Measurements from ENCODE around the gene MAST2.
A peak's percentile ranks its signal among the peaks of the same experiment; 100 is the strongest.

The MAST2 gene

DNA sequence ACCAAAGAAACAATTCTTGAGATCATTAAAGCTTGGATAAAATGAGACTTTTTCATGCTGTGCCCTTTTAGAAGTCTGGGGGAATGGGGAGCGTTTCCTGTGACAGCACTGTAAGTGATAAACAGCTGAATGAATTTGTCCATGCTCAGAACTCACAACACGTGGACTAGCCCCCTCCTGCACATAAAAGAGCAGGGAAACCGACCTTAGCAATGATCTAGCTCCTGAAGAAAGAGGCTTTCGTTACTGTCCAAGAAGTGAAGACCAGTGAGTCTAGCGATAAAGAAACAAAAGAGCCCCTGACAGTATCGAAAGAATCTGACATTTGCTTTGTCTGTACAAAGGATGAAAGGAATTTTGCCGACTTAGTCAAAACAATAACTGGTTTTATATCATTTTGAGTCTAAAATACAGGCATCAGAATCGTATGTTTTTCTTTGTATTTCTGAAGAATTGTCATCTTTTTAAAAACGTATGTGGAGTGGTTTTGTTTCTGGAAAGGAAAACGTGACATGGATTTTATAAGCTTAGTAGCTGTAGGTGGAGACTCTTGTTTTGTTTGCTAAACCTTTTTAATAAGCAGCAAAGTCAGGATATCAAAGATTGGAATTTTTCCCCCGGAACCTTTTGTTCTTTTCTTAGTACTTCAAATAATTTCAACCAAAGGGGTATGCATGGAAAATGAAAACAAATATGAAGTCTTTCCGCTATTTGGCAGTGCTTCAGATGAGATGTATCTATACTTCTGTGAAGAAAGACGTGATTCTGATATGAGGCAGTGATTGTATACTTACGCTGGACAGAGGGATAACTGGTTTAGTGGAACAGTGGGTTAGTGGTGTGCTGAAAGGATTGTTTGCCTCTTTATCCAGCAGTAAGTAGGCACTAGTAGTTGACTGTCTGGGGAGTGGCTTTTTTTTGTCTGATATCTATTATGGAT is 61.0 kb downstream of the MAST2 start:
- TF ChIP-seq, protein P1, sequence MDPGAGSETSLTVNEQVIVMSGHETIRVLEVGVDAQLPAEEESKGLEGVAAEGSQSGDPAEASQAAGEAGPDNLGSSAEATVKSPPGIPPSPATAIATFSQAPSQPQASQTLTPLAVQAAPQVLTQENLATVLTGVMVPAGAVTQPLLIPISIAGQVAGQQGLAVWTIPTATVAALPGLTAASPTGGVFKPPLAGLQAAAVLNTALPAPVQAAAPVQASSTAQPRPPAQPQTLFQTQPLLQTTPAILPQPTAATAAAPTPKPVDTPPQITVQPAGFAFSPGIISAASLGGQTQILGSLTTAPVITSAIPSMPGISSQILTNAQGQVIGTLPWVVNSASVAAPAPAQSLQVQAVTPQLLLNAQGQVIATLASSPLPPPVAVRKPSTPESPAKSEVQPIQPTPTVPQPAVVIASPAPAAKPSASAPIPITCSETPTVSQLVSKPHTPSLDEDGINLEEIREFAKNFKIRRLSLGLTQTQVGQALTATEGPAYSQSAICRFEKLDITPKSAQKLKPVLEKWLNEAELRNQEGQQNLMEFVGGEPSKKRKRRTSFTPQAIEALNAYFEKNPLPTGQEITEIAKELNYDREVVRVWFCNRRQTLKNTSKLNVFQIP (CRISPR knock-in tag; IDR thresholded peaks at IDR 0.05; ENCODE audit: borderline replicate concordance, low read depth), result no peak
- TF ChIP-seq, protein P2, sequence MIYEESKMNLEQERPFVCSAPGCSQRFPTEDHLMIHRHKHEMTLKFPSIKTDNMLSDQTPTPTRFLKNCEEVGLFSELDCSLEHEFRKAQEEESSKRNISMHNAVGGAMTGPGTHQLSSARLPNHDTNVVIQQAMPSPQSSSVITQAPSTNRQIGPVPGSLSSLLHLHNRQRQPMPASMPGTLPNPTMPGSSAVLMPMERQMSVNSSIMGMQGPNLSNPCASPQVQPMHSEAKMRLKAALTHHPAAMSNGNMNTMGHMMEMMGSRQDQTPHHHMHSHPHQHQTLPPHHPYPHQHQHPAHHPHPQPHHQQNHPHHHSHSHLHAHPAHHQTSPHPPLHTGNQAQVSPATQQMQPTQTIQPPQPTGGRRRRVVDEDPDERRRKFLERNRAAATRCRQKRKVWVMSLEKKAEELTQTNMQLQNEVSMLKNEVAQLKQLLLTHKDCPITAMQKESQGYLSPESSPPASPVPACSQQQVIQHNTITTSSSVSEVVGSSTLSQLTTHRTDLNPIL (CRISPR knock-in tag; IDR thresholded peaks at IDR 0.05; ENCODE audit: low read depth), result no peak
- no peak for TF ChIP-seq ESRRG (CRISPR knock-in tag; IDR thresholded peaks at IDR 0.05)
- TF ChIP-seq TOX (CRISPR knock-in tag; IDR thresholded peaks at IDR 0.05; ENCODE audit: borderline replicate concordance), result no peak
- TF ChIP-seq, protein P3, sequence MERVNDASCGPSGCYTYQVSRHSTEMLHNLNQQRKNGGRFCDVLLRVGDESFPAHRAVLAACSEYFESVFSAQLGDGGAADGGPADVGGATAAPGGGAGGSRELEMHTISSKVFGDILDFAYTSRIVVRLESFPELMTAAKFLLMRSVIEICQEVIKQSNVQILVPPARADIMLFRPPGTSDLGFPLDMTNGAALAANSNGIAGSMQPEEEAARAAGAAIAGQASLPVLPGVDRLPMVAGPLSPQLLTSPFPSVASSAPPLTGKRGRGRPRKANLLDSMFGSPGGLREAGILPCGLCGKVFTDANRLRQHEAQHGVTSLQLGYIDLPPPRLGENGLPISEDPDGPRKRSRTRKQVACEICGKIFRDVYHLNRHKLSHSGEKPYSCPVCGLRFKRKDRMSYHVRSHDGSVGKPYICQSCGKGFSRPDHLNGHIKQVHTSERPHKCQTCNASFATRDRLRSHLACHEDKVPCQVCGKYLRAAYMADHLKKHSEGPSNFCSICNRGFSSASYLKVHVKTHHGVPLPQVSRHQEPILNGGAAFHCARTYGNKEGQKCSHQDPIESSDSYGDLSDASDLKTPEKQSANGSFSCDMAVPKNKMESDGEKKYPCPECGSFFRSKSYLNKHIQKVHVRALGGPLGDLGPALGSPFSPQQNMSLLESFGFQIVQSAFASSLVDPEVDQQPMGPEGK (CRISPR knock-in tag; IDR thresholded peaks at IDR 0.05; ENCODE audit: borderline replicate concordance), result no peak
- TF ChIP-seq OSR1 (CRISPR knock-in tag; IDR thresholded peaks at IDR 0.05), result no peak
- TF ChIP-seq, protein P4, sequence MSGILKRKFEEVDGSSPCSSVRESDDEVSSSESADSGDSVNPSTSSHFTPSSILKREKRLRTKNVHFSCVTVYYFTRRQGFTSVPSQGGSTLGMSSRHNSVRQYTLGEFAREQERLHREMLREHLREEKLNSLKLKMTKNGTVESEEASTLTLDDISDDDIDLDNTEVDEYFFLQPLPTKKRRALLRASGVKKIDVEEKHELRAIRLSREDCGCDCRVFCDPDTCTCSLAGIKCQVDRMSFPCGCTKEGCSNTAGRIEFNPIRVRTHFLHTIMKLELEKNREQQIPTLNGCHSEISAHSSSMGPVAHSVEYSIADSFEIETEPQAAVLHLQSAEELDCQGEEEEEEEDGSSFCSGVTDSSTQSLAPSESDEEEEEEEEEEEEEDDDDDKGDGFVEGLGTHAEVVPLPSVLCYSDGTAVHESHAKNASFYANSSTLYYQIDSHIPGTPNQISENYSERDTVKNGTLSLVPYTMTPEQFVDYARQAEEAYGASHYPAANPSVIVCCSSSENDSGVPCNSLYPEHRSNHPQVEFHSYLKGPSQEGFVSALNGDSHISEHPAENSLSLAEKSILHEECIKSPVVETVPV (CRISPR knock-in tag; IDR thresholded peaks at IDR 0.05), result no peak
- TF ChIP-seq ZNF8 (CRISPR knock-in tag; IDR thresholded peaks at IDR 0.05), result no peak
- no peak for TF ChIP-seq ZNF565 (CRISPR knock-in tag; conservative IDR thresholded peaks at IDR 0.05; ENCODE audit: low read depth)
- peak; percentile 37 for ATAC-seq

DNA sequence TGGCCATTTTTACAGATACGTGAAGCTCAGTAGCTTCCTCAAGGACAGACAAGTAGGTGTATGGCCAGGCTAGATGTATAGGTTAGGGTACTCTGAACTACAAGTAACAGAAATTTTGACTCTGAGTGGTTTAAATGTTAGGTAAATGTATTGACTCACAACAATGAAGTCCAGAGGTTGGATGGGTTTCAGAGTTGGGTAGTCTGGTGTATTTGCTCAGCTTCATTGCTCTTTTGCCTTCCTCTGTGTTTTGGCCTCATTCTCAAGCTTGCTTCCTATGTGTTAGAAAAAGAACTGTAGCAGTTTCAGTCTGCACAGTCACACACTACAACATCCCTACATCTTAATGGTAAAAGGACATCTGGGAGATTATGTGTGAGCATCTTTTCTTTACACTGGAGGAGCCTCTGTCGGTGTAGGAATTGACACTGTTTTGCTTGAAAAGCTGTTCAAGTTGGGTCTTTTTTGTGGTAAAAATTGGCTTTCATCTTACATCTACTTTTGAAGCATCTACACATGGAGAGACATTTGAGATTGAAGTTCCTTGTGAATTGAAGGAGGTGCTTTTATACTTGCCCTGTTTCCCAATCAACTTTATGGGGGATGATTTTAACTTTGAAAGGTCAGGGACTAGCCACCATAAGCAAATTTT is 64.4 kb downstream of the MAST2 start:
- TF ChIP-seq ESRRG (CRISPR knock-in tag; IDR thresholded peaks at IDR 0.05), result no peak
- TF ChIP-seq, protein P5, sequence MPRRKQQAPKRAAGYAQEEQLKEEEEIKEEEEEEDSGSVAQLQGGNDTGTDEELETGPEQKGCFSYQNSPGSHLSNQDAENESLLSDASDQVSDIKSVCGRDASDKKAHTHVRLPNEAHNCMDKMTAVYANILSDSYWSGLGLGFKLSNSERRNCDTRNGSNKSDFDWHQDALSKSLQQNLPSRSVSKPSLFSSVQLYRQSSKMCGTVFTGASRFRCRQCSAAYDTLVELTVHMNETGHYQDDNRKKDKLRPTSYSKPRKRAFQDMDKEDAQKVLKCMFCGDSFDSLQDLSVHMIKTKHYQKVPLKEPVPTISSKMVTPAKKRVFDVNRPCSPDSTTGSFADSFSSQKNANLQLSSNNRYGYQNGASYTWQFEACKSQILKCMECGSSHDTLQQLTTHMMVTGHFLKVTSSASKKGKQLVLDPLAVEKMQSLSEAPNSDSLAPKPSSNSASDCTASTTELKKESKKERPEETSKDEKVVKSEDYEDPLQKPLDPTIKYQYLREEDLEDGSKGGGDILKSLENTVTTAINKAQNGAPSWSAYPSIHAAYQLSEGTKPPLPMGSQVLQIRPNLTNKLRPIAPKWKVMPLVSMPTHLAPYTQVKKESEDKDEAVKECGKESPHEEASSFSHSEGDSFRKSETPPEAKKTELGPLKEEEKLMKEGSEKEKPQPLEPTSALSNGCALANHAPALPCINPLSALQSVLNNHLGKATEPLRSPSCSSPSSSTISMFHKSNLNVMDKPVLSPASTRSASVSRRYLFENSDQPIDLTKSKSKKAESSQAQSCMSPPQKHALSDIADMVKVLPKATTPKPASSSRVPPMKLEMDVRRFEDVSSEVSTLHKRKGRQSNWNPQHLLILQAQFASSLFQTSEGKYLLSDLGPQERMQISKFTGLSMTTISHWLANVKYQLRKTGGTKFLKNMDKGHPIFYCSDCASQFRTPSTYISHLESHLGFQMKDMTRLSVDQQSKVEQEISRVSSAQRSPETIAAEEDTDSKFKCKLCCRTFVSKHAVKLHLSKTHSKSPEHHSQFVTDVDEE (CRISPR knock-in tag; IDR thresholded peaks at IDR 0.05), result no peak
- no peak for TF ChIP-seq GLIS3 (CRISPR knock-in tag; IDR thresholded peaks at IDR 0.05)
- no peak for TF ChIP-seq ZFP3 (CRISPR knock-in tag; IDR thresholded peaks at IDR 0.05)
- no peak for TF ChIP-seq RARB (CRISPR knock-in tag; IDR thresholded peaks at IDR 0.05)
- TF ChIP-seq, protein P3 (CRISPR knock-in tag; IDR thresholded peaks at IDR 0.05; ENCODE audit: borderline replicate concordance), result no peak
- TF ChIP-seq PPARA (CRISPR knock-in tag; IDR thresholded peaks at IDR 0.05; ENCODE audit: borderline replicate concordance), result no peak
- TF ChIP-seq CSDC2 (CRISPR knock-in tag; IDR thresholded peaks at IDR 0.05), result no peak
- TF ChIP-seq, protein P4 (CRISPR knock-in tag; IDR thresholded peaks at IDR 0.05), result no peak
- no peak for ATAC-seq

All from SK-N-SH treated with all-trans-retinoic acid at 6 μM for 48 hours (cell line).